ENCODE data around the gene KLF9. TPM values are rescaled to one million over a fixed set of nuclear protein-coding genes. Genes with fewer than 3 reads are reported as not detected.

Gene KLF9
- total and polyA plus RNA-seq, 4 donors, result 2.2 to 77.0 (median 16.7) TPM

GRCh38 chr9:70418822-70419555 lies 4.5 kb upstream of the KLF9 start:
- Histone ChIP-seq H3K4me1 (ENCODE audit: control insufficient read depth in 4 of 4, insufficient read depth in 4 of 4, low read length in 3 of 4) (peaks cover 5 to 51% (median 17%) of the 10 kb centered on the region in 4 donors), H3K27ac (ENCODE audit: low read depth in 1 of 2, low read length in 2 of 2) (peak overlapping the region; percentile 100), H3K27me3 (ENCODE audit: control insufficient read depth in 4 of 4, insufficient read depth in 4 of 4, low read length in 3 of 4) (no peaks in the 10 kb centered on the region), H3K9ac (ENCODE audit: low read depth in 1 of 2, low read length in 2 of 2) (peak overlapping the region; percentile 50 to 92), H3K4me3 (ENCODE audit: low read depth in 1 of 3, low read length in 3 of 3) (peak overlapping the region in 2 of 3 donors; percentile 40 to 55), H3K9me3 (ENCODE audit: control insufficient read depth in 4 of 4, low read length in 3 of 4) (no peaks in the 10 kb centered on the region), H3K36me3 (ENCODE audit: control insufficient read depth in 4 of 4, insufficient read depth in 3 of 4, low read depth in 1 of 4, low read length in 3 of 4) (no peaks in the 10 kb centered on the region)
- WGBS, result under 1% methylated on average over 65 of the region's 65 CpGs
- TF ChIP-seq ZBTB33 (IDR thresholded peaks at IDR 0.05) (no peak), REST (IDR thresholded peaks at IDR 0.05) (peak; percentile 40), SP1 (IDR thresholded peaks at IDR 0.05) (peak; percentile 98), CTCF (IDR thresholded peaks at IDR 0.05; ENCODE audit: low read depth, low read length, missing input control) (no peak), YY1 (IDR thresholded peaks at IDR 0.05) (peak; percentile 69), JUND (IDR thresholded peaks at IDR 0.05) (peak in 1 of 2 donors; percentile 60), GABPA (IDR thresholded peaks at IDR 0.05 in 1 of 2, conservative IDR thresholded peaks at IDR 0.05 in 1 of 2) (peak in 1 of 2 donors; percentile 18), RAD21 (IDR thresholded peaks at IDR 0.05) (peak in 1 of 2 donors; percentile 35), ATF3 (IDR thresholded peaks at IDR 0.05) (peak; percentile 65), TAF1 (conservative IDR thresholded peaks at IDR 0.05) (peak; percentile 38), FOXA2 (IDR thresholded peaks at IDR 0.05) (no peak), RXRA (IDR thresholded peaks at IDR 0.05) (peak; percentile 92 to 98), MAX (IDR thresholded peaks at IDR 0.05) (peak; percentile 26), HNF4G (IDR thresholded peaks at IDR 0.05) (peak; percentile 79), FOXA1 (IDR thresholded peaks at IDR 0.05) (peak; percentile 55), EGR1 (IDR thresholded peaks at IDR 0.05; ENCODE audit: low read depth in 2 of 2) (peak; percentile 96 to 98), HNF4A (conservative IDR thresholded peaks at IDR 0.05) (peak; percentile 77 to 92), NR2F2 (IDR thresholded peaks at IDR 0.05) (peak; percentile 83)
- DNase-seq (ENCODE audit: low spot score), result peak; percentile 72

Measured in liver (tissue), 9 donors.